ENCODE results near the gene CFAP46. TPM values are rescaled to one million over a fixed set of nuclear protein-coding genes. Genes with fewer than 3 reads are reported as not detected.

The CFAP46 gene
- total RNA-seq, 1 donor = under 0.01 TPM

DNA sequence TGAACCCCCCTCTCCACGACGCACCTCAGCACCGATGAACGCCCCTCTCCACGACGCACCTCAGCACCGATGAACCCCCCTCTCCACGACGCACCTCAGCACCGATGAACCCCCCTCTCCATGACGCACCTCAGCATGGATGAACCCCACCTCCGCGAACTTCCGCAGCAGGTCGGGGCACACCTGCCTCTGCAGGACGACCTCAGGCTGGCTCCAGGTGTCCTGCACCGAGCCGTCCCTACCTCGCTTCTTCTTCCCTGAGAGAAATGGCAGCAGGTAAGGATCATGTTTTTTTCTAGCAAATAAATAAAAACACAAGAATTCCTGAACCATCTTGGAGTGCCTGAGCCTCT is 24.1 kb downstream of the CFAP46 start:
- no peak overlapping the region for H3K4me2 ChIP-seq (ENCODE audit: insufficient read depth, low read length)
- TF ChIP-seq, protein P1, sequence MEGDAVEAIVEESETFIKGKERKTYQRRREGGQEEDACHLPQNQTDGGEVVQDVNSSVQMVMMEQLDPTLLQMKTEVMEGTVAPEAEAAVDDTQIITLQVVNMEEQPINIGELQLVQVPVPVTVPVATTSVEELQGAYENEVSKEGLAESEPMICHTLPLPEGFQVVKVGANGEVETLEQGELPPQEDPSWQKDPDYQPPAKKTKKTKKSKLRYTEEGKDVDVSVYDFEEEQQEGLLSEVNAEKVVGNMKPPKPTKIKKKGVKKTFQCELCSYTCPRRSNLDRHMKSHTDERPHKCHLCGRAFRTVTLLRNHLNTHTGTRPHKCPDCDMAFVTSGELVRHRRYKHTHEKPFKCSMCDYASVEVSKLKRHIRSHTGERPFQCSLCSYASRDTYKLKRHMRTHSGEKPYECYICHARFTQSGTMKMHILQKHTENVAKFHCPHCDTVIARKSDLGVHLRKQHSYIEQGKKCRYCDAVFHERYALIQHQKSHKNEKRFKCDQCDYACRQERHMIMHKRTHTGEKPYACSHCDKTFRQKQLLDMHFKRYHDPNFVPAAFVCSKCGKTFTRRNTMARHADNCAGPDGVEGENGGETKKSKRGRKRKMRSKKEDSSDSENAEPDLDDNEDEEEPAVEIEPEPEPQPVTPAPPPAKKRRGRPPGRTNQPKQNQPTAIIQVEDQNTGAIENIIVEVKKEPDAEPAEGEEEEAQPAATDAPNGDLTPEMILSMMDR (IDR thresholded peaks at IDR 0.05; ENCODE audit: extremely low read depth, low read depth, low read length) = no peak
- no peaks in the 10 kb centered on the region for H3K36me3 ChIP-seq (ENCODE audit: insufficient read depth, low read length)
- H3K9me3 ChIP-seq (ENCODE audit: low read depth, low read length) = no peaks in the 10 kb centered on the region
- DNase-seq (ENCODE audit: insufficient read length, low spot score, missing footprints) = no peak
- H3K4me1 ChIP-seq (ENCODE audit: insufficient read depth, low read length) = no peaks in the 10 kb centered on the region
- no peak overlapping the region for H3K27ac ChIP-seq (ENCODE audit: low read depth, low read length)
- no peaks in the 10 kb centered on the region for H3K27me3 ChIP-seq (ENCODE audit: insufficient read depth, low read length)
- no peaks in the 10 kb centered on the region for H3K79me2 ChIP-seq (ENCODE audit: insufficient read depth, low read length)
- H2AFZ ChIP-seq (ENCODE audit: low read length) = no peak overlapping the region
- H3K4me3 ChIP-seq (ENCODE audit: insufficient read depth, low read length) = no peak overlapping the region
- no peaks in the 10 kb centered on the region for H4K20me1 ChIP-seq (ENCODE audit: insufficient read depth, low read length)

- H3K9me3 ChIP-seq (ENCODE audit: low read depth, low read length) = no peaks in the 10 kb centered on the region
Measured at GRCh38 chr10:132916956-132917666, 25.3 kb downstream of the CFAP46 start.

DNA sequence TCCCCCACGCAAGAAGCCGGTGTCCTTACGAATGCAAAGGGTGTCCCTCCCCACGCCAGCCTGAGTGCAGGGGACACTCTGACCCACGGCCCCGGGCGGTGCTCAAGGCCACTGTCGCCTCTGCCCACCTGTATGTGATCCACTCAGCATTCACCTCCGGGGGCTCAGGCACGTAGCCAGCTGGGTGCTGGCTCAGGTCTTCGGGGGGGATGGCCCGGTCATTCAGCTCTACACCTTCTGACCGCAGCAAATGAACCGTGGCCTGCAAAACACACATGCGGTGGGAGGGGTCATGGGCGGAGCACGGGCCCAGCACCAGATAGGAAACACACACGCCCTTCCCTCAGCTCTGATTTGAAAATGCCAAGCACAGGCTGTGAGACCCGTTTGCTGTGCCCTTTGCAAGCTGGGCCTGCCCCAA is 25.9 kb downstream of the CFAP46 start:
- Histone ChIP-seq H3K4me1 (ENCODE audit: insufficient read depth, low read length) (no peaks in the 10 kb centered on the region), H3K36me3 (ENCODE audit: insufficient read depth, low read length) (no peaks in the 10 kb centered on the region), H4K20me1 (ENCODE audit: insufficient read depth, low read length) (no peaks in the 10 kb centered on the region), H2AFZ (ENCODE audit: low read length) (no peak overlapping the region), H3K4me2 (ENCODE audit: insufficient read depth, low read length) (no peak overlapping the region), H3K27ac (ENCODE audit: low read depth, low read length) (no peak overlapping the region), H3K9me3 (ENCODE audit: low read depth, low read length) (no peaks in the 10 kb centered on the region), H3K79me2 (ENCODE audit: insufficient read depth, low read length) (no peaks in the 10 kb centered on the region), H3K4me3 (ENCODE audit: insufficient read depth, low read length) (no peak overlapping the region), H3K27me3 (ENCODE audit: insufficient read depth, low read length) (peaks cover 2% of the 10 kb centered on the region)
- peak; percentile 83 for DNase-seq (ENCODE audit: insufficient read length, low spot score, missing footprints)
- TF ChIP-seq, protein P1 (IDR thresholded peaks at IDR 0.05; ENCODE audit: extremely low read depth, low read depth, low read length) = no peak

More at GRCh38 chr10:132916956-132917666, 25.3 kb downstream of the CFAP46 start:
- Histone ChIP-seq H2AFZ (ENCODE audit: low read length) (no peak overlapping the region), H4K20me1 (ENCODE audit: insufficient read depth, low read length) (no peaks in the 10 kb centered on the region), H3K4me2 (ENCODE audit: insufficient read depth, low read length) (no peak overlapping the region), H3K27ac (ENCODE audit: low read depth, low read length) (no peak overlapping the region), H3K36me3 (ENCODE audit: insufficient read depth, low read length) (no peaks in the 10 kb centered on the region), H3K27me3 (ENCODE audit: insufficient read depth, low read length) (no peaks in the 10 kb centered on the region), H3K4me1 (ENCODE audit: insufficient read depth, low read length) (no peaks in the 10 kb centered on the region), H3K4me3 (ENCODE audit: insufficient read depth, low read length) (no peak overlapping the region), H3K79me2 (ENCODE audit: insufficient read depth, low read length) (no peaks in the 10 kb centered on the region)
- DNase-seq (ENCODE audit: insufficient read length, low spot score, missing footprints) = peak; percentile 62
- TF ChIP-seq, protein P1 (IDR thresholded peaks at IDR 0.05; ENCODE audit: extremely low read depth, low read depth, low read length) = no peak

- no peak overlapping the region for H3K27ac ChIP-seq (ENCODE audit: low read depth, low read length)
- no peak overlapping the region for H2AFZ ChIP-seq (ENCODE audit: low read length)
- no peaks in the 10 kb centered on the region for H3K36me3 ChIP-seq (ENCODE audit: insufficient read depth, low read length)
- H3K27me3 ChIP-seq (ENCODE audit: insufficient read depth, low read length) = peaks cover 2% of the 10 kb centered on the region
- TF ChIP-seq, protein P1 (IDR thresholded peaks at IDR 0.05; ENCODE audit: extremely low read depth, low read depth, low read length) = no peak
- no peaks in the 10 kb centered on the region for H3K9me3 ChIP-seq (ENCODE audit: low read depth, low read length)
- peak; percentile 48 for DNase-seq (ENCODE audit: insufficient read length, low spot score, missing footprints)
- no peak overlapping the region for H3K4me2 ChIP-seq (ENCODE audit: insufficient read depth, low read length)
- no peaks in the 10 kb centered on the region for H3K79me2 ChIP-seq (ENCODE audit: insufficient read depth, low read length)
- H3K4me1 ChIP-seq (ENCODE audit: insufficient read depth, low read length) = no peaks in the 10 kb centered on the region
- no peak overlapping the region for H3K4me3 ChIP-seq (ENCODE audit: insufficient read depth, low read length)
- no peaks in the 10 kb centered on the region for H4K20me1 ChIP-seq (ENCODE audit: insufficient read depth, low read length)
Measured at GRCh38 chr10:132915411-132915810, 27.0 kb downstream of the CFAP46 start.
